Activated naive CD4-positive, alpha-beta T cell treated with anti-CD3 and anti-CD28 coated beads, Interleukin-2, amount 50 U/mL, for 24 hours (primary cell): ENCODE measurements around the gene AXIN1.

Experiments
- H3K27ac Mint-ChIP-seq: one replicate; pipeline ENCODE4 v1.8.0; 2021; ENCODE audit warnings: mild to moderate bottlenecking, mixed read lengths
- H3K27me3 Mint-ChIP-seq: one replicate; pipeline ENCODE4 v1.8.0; 2021; ENCODE audit warnings: mixed read lengths
- H3K36me3 Mint-ChIP-seq: one replicate; pipeline ENCODE4 v1.8.0; 2021; ENCODE audit warnings: mixed read lengths
- H3K4me1 Mint-ChIP-seq: one replicate; pipeline ENCODE4 v1.8.0; 2021; ENCODE audit warnings: mixed read lengths
- H3K4me3 Mint-ChIP-seq: one replicate; pipeline ENCODE4 v1.8.0; 2021; ENCODE audit warnings: mild to moderate bottlenecking, mixed read lengths
- H3K9me3 Mint-ChIP-seq: one replicate; pipeline ENCODE4 v1.8.0; 2021; ENCODE audit warnings: mixed read lengths

Gene AXIN1

GRCh38 chr16:314795-315299 is 37.7 kb downstream of the AXIN1 start:
- Mint-ChIP-seq H3K27ac (no peak overlapping the region), H3K4me3 (no peak overlapping the region), H3K4me1 (peaks cover 41% of the 10 kb centered on the region), H3K27me3 (no peaks in the 10 kb centered on the region), H3K36me3 (peaks cover 6% of the 10 kb centered on the region), H3K9me3 (no peaks in the 10 kb centered on the region)

- Mint-ChIP-seq H3K27ac (no peak overlapping the region), H3K9me3 (no peaks in the 10 kb centered on the region), H3K27me3 (no peaks in the 10 kb centered on the region), H3K36me3 (peaks cover 2% of the 10 kb centered on the region), H3K4me1 (peaks cover 41% of the 10 kb centered on the region), H3K4me3 (no peak overlapping the region)
These were observed 38.2 kb downstream of the AXIN1 start for GRCh38 chr16:314351-314750.

GRCh38 chr16:311725-312124 is 40.8 kb downstream of the AXIN1 start:
- Mint-ChIP-seq H3K9me3 (no peaks in the 10 kb centered on the region), H3K27me3 (no peaks in the 10 kb centered on the region), H3K27ac (no peak overlapping the region), H3K36me3 (peaks cover 2% of the 10 kb centered on the region), H3K4me1 (peaks cover 27% of the 10 kb centered on the region), H3K4me3 (no peak overlapping the region)

GRCh38 chr16:309476-309875 is 43.0 kb downstream of the AXIN1 start:
- Mint-ChIP-seq H3K4me1 (peaks cover 13% of the 10 kb centered on the region), H3K36me3 (no peaks in the 10 kb centered on the region), H3K27ac (no peak overlapping the region), H3K4me3 (no peak overlapping the region), H3K27me3 (no peaks in the 10 kb centered on the region), H3K9me3 (no peaks in the 10 kb centered on the region)

GRCh38 chr16:307691-308312 is 44.7 kb downstream of the AXIN1 start:
- no peaks in the 10 kb centered on the region for H3K36me3 Mint-ChIP-seq
- H3K4me1 Mint-ChIP-seq: peaks cover 13% of the 10 kb centered on the region
- H3K27ac Mint-ChIP-seq: no peak overlapping the region

GRCh38 chr16:306911-307370 is 45.6 kb downstream of the AXIN1 start:
- H3K27me3 Mint-ChIP-seq: no peaks in the 10 kb centered on the region
- H3K36me3 Mint-ChIP-seq: no peaks in the 10 kb centered on the region
- no peak overlapping the region for H3K4me3 Mint-ChIP-seq
- peaks cover 13% of the 10 kb centered on the region for H3K4me1 Mint-ChIP-seq
- no peaks in the 10 kb centered on the region for H3K9me3 Mint-ChIP-seq
- H3K27ac Mint-ChIP-seq: no peak overlapping the region

More at GRCh38 chr16:307691-308312, 44.7 kb downstream of the AXIN1 start:
- H3K9me3 Mint-ChIP-seq: no peaks in the 10 kb centered on the region
- no peak overlapping the region for H3K4me3 Mint-ChIP-seq
- no peaks in the 10 kb centered on the region for H3K27me3 Mint-ChIP-seq

GRCh38 chr16:305916-306626 is 46.5 kb downstream of the AXIN1 start:
- H3K27me3 Mint-ChIP-seq: no peaks in the 10 kb centered on the region
- H3K4me3 Mint-ChIP-seq: no peak overlapping the region
- H3K4me1 Mint-ChIP-seq: peaks cover 13% of the 10 kb centered on the region
- no peaks in the 10 kb centered on the region for H3K36me3 Mint-ChIP-seq
- no peaks in the 10 kb centered on the region for H3K9me3 Mint-ChIP-seq
- no peak overlapping the region for H3K27ac Mint-ChIP-seq

- Mint-ChIP-seq H3K4me1 (peaks cover 4% of the 10 kb centered on the region), H3K36me3 (no peaks in the 10 kb centered on the region), H3K27ac (no peak overlapping the region), H3K9me3 (no peaks in the 10 kb centered on the region), H3K4me3 (no peak overlapping the region), H3K27me3 (no peaks in the 10 kb centered on the region)
These were observed 48.6 kb downstream of the AXIN1 start for GRCh38 chr16:303760-304505.

GRCh38 chr16:301950-302349 is 50.6 kb downstream of the AXIN1 start:
- no peak overlapping the region for H3K4me3 Mint-ChIP-seq
- no peak overlapping the region for H3K27ac Mint-ChIP-seq
- peaks cover under 1% of the 10 kb centered on the region for H3K4me1 Mint-ChIP-seq
- no peaks in the 10 kb centered on the region for H3K9me3 Mint-ChIP-seq
- H3K36me3 Mint-ChIP-seq: no peaks in the 10 kb centered on the region
- no peaks in the 10 kb centered on the region for H3K27me3 Mint-ChIP-seq

GRCh38 chr16:301235-301634 is 51.3 kb downstream of the AXIN1 start:
- Mint-ChIP-seq H3K4me1 (no peaks in the 10 kb centered on the region), H3K27ac (no peak overlapping the region), H3K9me3 (no peaks in the 10 kb centered on the region), H3K4me3 (no peak overlapping the region), H3K27me3 (no peaks in the 10 kb centered on the region), H3K36me3 (no peaks in the 10 kb centered on the region)

GRCh38 chr16:297832-298231 is 54.7 kb downstream of the AXIN1 start:
- Mint-ChIP-seq H3K4me1 (no peaks in the 10 kb centered on the region), H3K4me3 (no peak overlapping the region), H3K36me3 (no peaks in the 10 kb centered on the region)

GRCh38 chr16:296806-297510 is 55.6 kb downstream of the AXIN1 start:
- no peak overlapping the region for H3K4me3 Mint-ChIP-seq
- no peaks in the 10 kb centered on the region for H3K27me3 Mint-ChIP-seq
- H3K27ac Mint-ChIP-seq: no peak overlapping the region
- H3K9me3 Mint-ChIP-seq: no peaks in the 10 kb centered on the region
- H3K4me1 Mint-ChIP-seq: no peaks in the 10 kb centered on the region
- H3K36me3 Mint-ChIP-seq: peaks cover 2% of the 10 kb centered on the region

More at GRCh38 chr16:297832-298231, 54.7 kb downstream of the AXIN1 start:
- Mint-ChIP-seq H3K27ac (no peak overlapping the region), H3K9me3 (no peaks in the 10 kb centered on the region), H3K27me3 (no peaks in the 10 kb centered on the region)

GRCh38 chr16:296276-296675 is 56.2 kb downstream of the AXIN1 start:
- H3K9me3 Mint-ChIP-seq: no peaks in the 10 kb centered on the region
- no peak overlapping the region for H3K4me3 Mint-ChIP-seq
- H3K4me1 Mint-ChIP-seq: no peaks in the 10 kb centered on the region
- H3K27ac Mint-ChIP-seq: no peak overlapping the region
- H3K27me3 Mint-ChIP-seq: no peaks in the 10 kb centered on the region
- H3K36me3 Mint-ChIP-seq: peaks cover 2% of the 10 kb centered on the region

- Mint-ChIP-seq H3K4me3 (no peak overlapping the region), H3K4me1 (no peaks in the 10 kb centered on the region), H3K27me3 (no peaks in the 10 kb centered on the region), H3K9me3 (no peaks in the 10 kb centered on the region), H3K36me3 (peaks cover 2% of the 10 kb centered on the region), H3K27ac (no peak overlapping the region)
These were observed 59.3 kb downstream of the AXIN1 start for GRCh38 chr16:293043-293775.

- Mint-ChIP-seq H3K36me3 (peaks cover 6% of the 10 kb centered on the region), H3K27me3 (no peaks in the 10 kb centered on the region), H3K9me3 (no peaks in the 10 kb centered on the region), H3K4me1 (no peaks in the 10 kb centered on the region), H3K4me3 (no peak overlapping the region), H3K27ac (no peak overlapping the region)
These were observed 61.0 kb downstream of the AXIN1 start for GRCh38 chr16:291539-291938.
